Activated CD4-positive, alpha-beta memory T cell treated with anti-CD3 and anti-CD28 coated beads, Interleukin-2, amount 10 ng/mL, durations not matched to agents 7 days and 5 days (primary cell): ENCODE measurements around the gene PRKG1. TPM values are rescaled to one million over a fixed set of nuclear protein-coding genes. Genes with fewer than 3 reads are reported as not detected.
A peak's percentile ranks its signal among the peaks of the same experiment; 100 is the strongest.

ENCODE experiments used
- CTCF ChIA-PET: fragments of 350-600 bp; sonication (Branson Sonifier 250); formaldehyde crosslinking; loops from one replicate; lab custom pipeline; 2021; ENCODE audit warnings: antibody characterized with exemption, inconsistent platforms; lab: Charles Lee
- POLR2A ChIA-PET: fragments of 350-600 bp; sonication (Branson Sonifier 250); formaldehyde crosslinking; loops from one replicate; lab custom pipeline; 2021; ENCODE audit warnings: antibody characterized with exemption; lab: Charles Lee
- DNase-seq: peaks from one replicate; pipeline ENCODE4 v3.0.0-alpha.2; 2020
- H3K27ac Mint-ChIP-seq: one replicate; pipeline ENCODE4 v1.8.0; 2021; ENCODE audit warnings: mild to moderate bottlenecking, mixed read lengths
- H3K27me3 Mint-ChIP-seq: one replicate; pipeline ENCODE4 v1.8.0; 2021; ENCODE audit warnings: mixed read lengths
- H3K36me3 Mint-ChIP-seq: one replicate; pipeline ENCODE4 v1.8.0; 2021; ENCODE audit warnings: low read depth, mixed read lengths
- H3K4me1 Mint-ChIP-seq: one replicate; pipeline ENCODE4 v1.8.0; 2021; ENCODE audit warnings: mixed read lengths
- H3K4me3 Mint-ChIP-seq: one replicate; pipeline ENCODE4 v1.8.0; 2021; ENCODE audit warnings: mild to moderate bottlenecking, mixed read lengths
- H3K9me3 Mint-ChIP-seq: one replicate; pipeline ENCODE4 v1.8.0; 2021; ENCODE audit warnings: mixed read lengths
- total RNA-seq, 2 experiments: library from RNA; stranded (reverse); gene quantifications; one replicate each; pipeline ENCODE4 v1.2.3, GENCODE V29; 2021

PRKG1 gene
- total RNA-seq, 2 experiments from 2014 or later, result not detected

GRCh38 chr10:51705774-51706173 lies 631.5 kb downstream of the PRKG1 start:
- no peaks in the 10 kb centered on the region for H3K27me3 Mint-ChIP-seq
- H3K27ac Mint-ChIP-seq, result no peak overlapping the region
- DNase-seq, result no peak
- no peak overlapping the region for H3K4me3 Mint-ChIP-seq
- ChIA-PET POLR2A (no interaction called here), CTCF (no interaction called here)
- peaks cover 8% of the 10 kb centered on the region for H3K36me3 Mint-ChIP-seq
- peaks cover 38% of the 10 kb centered on the region for H3K4me1 Mint-ChIP-seq
- peaks cover 4% of the 10 kb centered on the region for H3K9me3 Mint-ChIP-seq

DNA sequence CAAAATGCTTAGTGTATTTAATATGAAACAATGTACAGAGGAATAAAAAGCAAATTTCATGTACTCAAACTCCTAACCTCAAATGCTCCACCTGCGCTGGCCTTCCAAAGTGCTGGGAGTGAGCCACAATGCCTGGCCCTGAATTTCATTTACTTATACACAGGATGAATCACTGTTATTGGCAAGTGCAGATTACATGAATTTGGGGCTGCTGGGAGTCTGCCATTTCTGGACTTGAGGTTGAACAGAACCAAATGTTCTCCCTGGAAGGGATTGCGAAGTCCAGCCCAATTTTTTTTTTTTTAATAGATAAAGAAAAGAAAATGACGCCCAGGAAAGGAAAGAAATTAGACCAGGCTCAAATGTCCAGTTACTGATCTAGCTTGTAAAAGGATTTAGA lies 631.9 kb downstream of the PRKG1 start:
- Mint-ChIP-seq H3K9me3 (peaks cover 4% of the 10 kb centered on the region), H3K27me3 (no peaks in the 10 kb centered on the region), H3K4me1 (peaks cover 37% of the 10 kb centered on the region), H3K27ac (no peak overlapping the region), H3K4me3 (no peak overlapping the region), H3K36me3 (peaks cover 7% of the 10 kb centered on the region)
- ChIA-PET CTCF (no interaction called here), POLR2A (no interaction called here)
- no peak for DNase-seq

DNA sequence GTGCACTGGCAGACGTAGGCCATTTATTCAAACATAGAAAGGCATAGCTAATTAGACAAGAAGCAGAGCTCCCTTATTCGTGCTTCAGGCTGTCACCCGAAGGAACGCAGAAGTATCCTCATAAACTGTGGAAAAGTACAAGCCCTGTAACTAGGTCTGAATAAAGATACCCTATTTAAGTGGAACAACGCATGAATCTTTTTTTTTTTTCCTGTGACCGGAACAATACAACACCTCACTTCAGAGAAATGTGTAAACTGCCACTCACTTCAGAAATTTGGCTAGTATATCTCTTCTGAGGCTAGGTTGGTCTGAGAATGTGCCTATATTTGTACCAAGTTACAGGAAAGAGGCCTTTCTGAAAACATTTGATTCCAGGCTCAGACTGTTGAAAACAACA lies 633.1 kb downstream of the PRKG1 start:
- no peak for DNase-seq
- ChIA-PET CTCF (no interaction called here), POLR2A (interaction anchor here (1.0 kb wide), 1 partner anchor 9 kb away, joined by 4 read pairs; no protein-coding TSS in a partner anchor)
- H3K27ac Mint-ChIP-seq, result peak overlapping the region; percentile 76
- no peak overlapping the region for H3K4me3 Mint-ChIP-seq
- H3K27me3 Mint-ChIP-seq, result no peaks in the 10 kb centered on the region
- H3K36me3 Mint-ChIP-seq, result peaks cover 5% of the 10 kb centered on the region
- peaks cover 38% of the 10 kb centered on the region for H3K4me1 Mint-ChIP-seq
- no peaks in the 10 kb centered on the region for H3K9me3 Mint-ChIP-seq

- Mint-ChIP-seq H3K36me3 (peaks cover 5% of the 10 kb centered on the region), H3K4me3 (no peak overlapping the region), H3K27me3 (no peaks in the 10 kb centered on the region), H3K4me1 (peaks cover 38% of the 10 kb centered on the region), H3K9me3 (no peaks in the 10 kb centered on the region), H3K27ac (peak overlapping the region; percentile 76)
- ChIA-PET CTCF (no interaction called here), POLR2A (interaction anchor here (1.0 to 3.0 kb wide), 2 partner anchors 8 to 10 kb away, joined by 4 to 15 read pairs; partner anchors contain the start of gene CSTF2T)
- no peak for DNase-seq
These were observed 633.6 kb downstream of the PRKG1 start for GRCh38 chr10:51707821-51708424.

- H3K27ac Mint-ChIP-seq, result peak overlapping the region; percentile 76
- no peak for DNase-seq
- ChIA-PET CTCF (no interaction called here), POLR2A (interaction anchor here (3.0 kb wide), 1 partner anchor 9 kb away, joined by 15 read pairs; the partner anchor contains the start of gene CSTF2T)
- H3K27me3 Mint-ChIP-seq, result no peaks in the 10 kb centered on the region
- H3K36me3 Mint-ChIP-seq, result peaks cover 5% of the 10 kb centered on the region
- H3K9me3 Mint-ChIP-seq, result no peaks in the 10 kb centered on the region
- no peak overlapping the region for H3K4me3 Mint-ChIP-seq
- peaks cover 36% of the 10 kb centered on the region for H3K4me1 Mint-ChIP-seq
These were observed 634.3 kb downstream of the PRKG1 start for GRCh38 chr10:51708609-51709008.

DNA sequence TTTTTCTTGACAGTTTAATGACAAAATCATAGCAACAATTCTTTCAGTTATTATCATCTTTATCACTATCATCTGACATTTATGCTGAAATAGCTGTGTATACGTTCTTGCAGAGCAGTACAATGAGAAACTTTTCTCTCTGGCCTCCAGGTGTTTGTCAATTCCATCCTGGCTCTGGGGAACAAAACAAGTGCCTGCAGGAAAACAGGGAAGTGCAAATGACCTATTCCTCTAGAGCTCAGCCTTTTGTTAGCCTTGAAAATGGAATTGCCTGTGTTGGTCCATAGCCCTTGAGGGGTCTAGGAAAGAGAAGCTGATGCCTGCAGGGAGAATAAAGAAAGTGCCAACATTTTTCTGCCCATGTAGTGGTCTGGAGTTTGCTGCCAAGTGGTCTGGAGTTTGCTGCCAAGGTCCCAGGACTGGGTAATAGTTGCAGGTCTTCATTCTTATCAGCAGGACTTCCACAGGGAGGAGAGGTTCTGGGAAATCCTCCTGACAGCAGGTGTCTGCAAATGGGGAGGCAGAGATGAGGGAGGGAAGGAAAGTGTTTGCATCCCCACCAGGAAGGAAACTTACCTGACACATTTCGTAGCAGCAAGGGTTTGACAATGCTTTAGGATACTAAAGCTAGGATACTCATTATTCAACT lies 635.2 kb downstream of the PRKG1 start:
- Mint-ChIP-seq H3K4me1 (peaks cover 36% of the 10 kb centered on the region), H3K9me3 (no peaks in the 10 kb centered on the region), H3K27me3 (no peaks in the 10 kb centered on the region), H3K36me3 (peaks cover 5% of the 10 kb centered on the region), H3K4me3 (no peak overlapping the region), H3K27ac (no peak overlapping the region)
- ChIA-PET CTCF (interaction anchor here (0.5 kb wide), 1 partner anchor 18 kb away, joined by 3 read pairs; no protein-coding TSS in a partner anchor), POLR2A (interaction anchor here (3.0 kb wide), 1 partner anchor 9 kb away, joined by 15 read pairs; the partner anchor contains the start of gene CSTF2T)
- DNase-seq, result no peak

DNA sequence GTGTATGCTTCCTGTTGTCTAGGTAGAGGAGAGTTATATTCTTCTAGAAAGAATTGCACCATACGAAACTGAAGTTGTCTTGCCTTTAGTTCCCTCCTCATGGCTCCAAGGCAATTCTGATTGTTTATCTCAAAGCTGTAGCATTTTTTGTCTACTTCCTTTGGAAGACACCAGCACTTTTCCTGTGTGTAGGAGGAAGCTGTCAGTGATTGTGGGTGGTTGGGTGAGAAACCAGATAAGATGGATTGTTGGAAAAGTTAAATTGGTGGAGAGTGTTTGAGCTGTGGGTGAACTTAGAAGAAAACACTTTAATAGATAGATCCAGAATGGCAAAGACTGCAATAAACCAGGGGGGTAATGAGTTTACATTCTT lies 637.2 kb downstream of the PRKG1 start:
- Mint-ChIP-seq H3K27me3 (peaks cover 6% of the 10 kb centered on the region), H3K9me3 (no peaks in the 10 kb centered on the region), H3K27ac (no peak overlapping the region), H3K4me1 (peaks cover 32% of the 10 kb centered on the region), H3K4me3 (no peak overlapping the region), H3K36me3 (peaks cover 5% of the 10 kb centered on the region)
- no peak for DNase-seq
- POLR2A ChIA-PET, result no interaction called here
- CTCF ChIA-PET, result no interaction called here

DNA sequence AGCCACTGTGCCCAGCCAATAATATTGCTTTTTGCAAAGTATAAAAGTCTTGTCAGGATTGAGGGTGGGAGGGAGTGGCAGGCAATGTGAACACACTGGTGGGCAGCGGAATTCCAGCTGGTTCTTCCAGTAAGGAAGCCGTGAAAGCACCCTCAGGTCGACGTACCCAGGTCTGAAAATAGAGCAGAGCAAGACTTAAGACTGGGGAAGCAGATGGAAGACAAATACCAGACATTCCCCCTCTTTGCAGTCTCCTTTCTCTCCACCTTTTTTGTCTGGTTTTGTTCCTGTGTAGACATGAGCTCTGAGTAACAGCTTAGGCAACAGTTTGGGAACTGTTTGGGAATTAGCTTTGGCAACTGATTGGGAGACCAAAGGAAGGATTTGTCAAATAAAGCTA lies 642.7 kb downstream of the PRKG1 start:
- Mint-ChIP-seq H3K4me1 (no peaks in the 10 kb centered on the region), H3K4me3 (no peak overlapping the region), H3K27ac (no peak overlapping the region), H3K36me3 (no peaks in the 10 kb centered on the region), H3K27me3 (peaks cover 8% of the 10 kb centered on the region), H3K9me3 (no peaks in the 10 kb centered on the region)
- ChIA-PET CTCF (no interaction called here), POLR2A (no interaction called here)
- DNase-seq, result no peak

- POLR2A ChIA-PET, result interaction anchor here (1.1 kb wide), 1 partner anchor 20 kb away, joined by 4 read pairs; no protein-coding TSS in a partner anchor
- Mint-ChIP-seq H3K9me3 (no peaks in the 10 kb centered on the region), H3K4me3 (no peak overlapping the region), H3K4me1 (no peaks in the 10 kb centered on the region), H3K27me3 (peaks cover 12% of the 10 kb centered on the region), H3K36me3 (no peaks in the 10 kb centered on the region), H3K27ac (no peak overlapping the region)
- no peak for DNase-seq
- CTCF ChIA-PET, result no interaction called here
These were observed 644.6 kb downstream of the PRKG1 start for GRCh38 chr10:51718804-51719291.

DNA sequence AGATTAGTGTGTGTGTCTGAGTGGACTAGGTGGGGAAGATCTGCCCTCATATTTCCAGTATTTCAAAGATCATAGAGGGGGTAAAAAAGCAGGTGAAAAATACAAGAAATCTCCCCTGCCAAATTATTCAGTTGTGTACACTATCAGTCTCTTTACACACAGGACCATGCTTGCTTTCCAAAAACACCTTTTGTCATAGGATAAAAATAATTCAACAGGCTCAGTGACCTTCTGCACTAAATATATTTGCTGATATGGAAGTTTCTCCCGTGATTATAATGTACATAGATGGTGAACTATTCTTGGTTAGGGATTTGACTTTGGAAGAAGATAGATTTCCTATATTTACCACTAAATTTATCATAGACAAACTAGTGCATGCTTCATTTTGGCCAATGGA lies 649.8 kb downstream of the PRKG1 start:
- H3K27me3 Mint-ChIP-seq, result peaks cover 9% of the 10 kb centered on the region
- ChIA-PET CTCF (no interaction called here), POLR2A (no interaction called here)
- no peaks in the 10 kb centered on the region for H3K9me3 Mint-ChIP-seq
- H3K27ac Mint-ChIP-seq, result no peak overlapping the region
- no peaks in the 10 kb centered on the region for H3K36me3 Mint-ChIP-seq
- DNase-seq, result no peak
- no peak overlapping the region for H3K4me3 Mint-ChIP-seq
- no peaks in the 10 kb centered on the region for H3K4me1 Mint-ChIP-seq

DNA sequence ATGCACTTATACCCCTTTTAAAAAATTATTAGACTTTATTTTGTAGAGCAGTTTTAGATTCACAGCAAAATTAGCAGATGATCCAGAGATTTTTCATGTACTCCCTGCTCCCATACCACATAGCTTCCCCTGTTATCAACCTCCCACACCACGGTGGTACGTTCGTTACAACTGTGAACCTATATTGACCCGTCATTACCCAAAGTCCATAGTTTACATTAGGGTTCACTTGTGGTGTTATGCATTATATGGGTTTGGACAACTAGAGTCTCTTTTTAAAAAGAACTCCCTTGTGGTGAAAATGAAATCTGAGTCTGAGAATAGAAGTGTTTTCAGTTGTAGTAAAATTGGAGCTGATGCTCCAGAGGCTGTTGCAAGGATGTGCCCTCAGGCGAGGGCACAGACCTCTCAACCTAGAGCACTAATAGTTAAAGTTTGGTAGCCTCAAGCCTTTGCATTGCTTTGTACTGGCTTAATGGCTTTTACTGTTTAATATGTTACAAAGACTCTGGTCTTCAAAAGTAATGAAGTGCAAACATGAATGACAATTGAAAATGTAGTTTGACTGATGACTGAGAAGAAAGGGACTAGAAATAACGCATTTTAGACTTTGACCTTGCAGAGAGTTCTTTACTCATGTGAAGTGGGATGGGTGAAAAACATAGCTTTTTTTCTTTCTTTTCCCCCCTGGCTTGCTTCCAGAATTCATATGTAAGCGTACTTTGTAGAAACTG lies 655.7 kb downstream of the PRKG1 start:
- Mint-ChIP-seq H3K36me3 (no peaks in the 10 kb centered on the region), H3K4me3 (no peak overlapping the region), H3K27ac (no peak overlapping the region), H3K4me1 (no peaks in the 10 kb centered on the region), H3K9me3 (no peaks in the 10 kb centered on the region), H3K27me3 (peaks cover 2% of the 10 kb centered on the region)
- CTCF ChIA-PET, result no interaction called here
- DNase-seq, result no peak
- POLR2A ChIA-PET, result no interaction called here

- Mint-ChIP-seq H3K4me3 (no peak overlapping the region), H3K36me3 (no peaks in the 10 kb centered on the region), H3K4me1 (no peaks in the 10 kb centered on the region), H3K9me3 (no peaks in the 10 kb centered on the region), H3K27me3 (peaks cover 5% of the 10 kb centered on the region), H3K27ac (no peak overlapping the region)
- ChIA-PET CTCF (no interaction called here), POLR2A (no interaction called here)
- no peak for DNase-seq
These were observed 658.8 kb downstream of the PRKG1 start for GRCh38 chr10:51733057-51733456.

DNA sequence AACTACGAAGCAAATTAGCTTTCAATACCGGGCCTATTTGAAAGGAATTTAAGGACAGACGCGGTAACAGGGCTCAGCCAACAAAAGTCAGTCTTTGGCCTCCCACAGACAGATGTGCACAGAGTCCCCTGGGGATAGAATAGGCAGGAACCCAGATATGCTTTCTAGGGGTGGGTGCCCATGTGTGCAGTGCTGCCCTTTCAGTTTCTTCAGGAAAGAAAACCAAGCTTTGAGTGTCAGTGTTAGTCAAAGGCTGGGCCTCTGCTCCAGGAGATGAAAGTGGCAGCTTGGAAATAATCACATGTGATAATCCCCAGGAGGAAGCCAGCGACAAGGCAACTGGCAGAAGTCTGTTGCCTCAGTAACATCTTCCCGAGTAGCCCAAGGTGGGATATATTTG lies 668.9 kb downstream of the PRKG1 start:
- H3K27ac Mint-ChIP-seq, result no peak overlapping the region
- peaks cover 4% of the 10 kb centered on the region for H3K27me3 Mint-ChIP-seq
- no peaks in the 10 kb centered on the region for H3K4me1 Mint-ChIP-seq
- H3K4me3 Mint-ChIP-seq, result no peak overlapping the region
- CTCF ChIA-PET, result no interaction called here
- H3K9me3 Mint-ChIP-seq, result no peaks in the 10 kb centered on the region
- POLR2A ChIA-PET, result no interaction called here
- H3K36me3 Mint-ChIP-seq, result no peaks in the 10 kb centered on the region
- no peak for DNase-seq
